ENCODE measurements around the gene CALHM1. TPM values are rescaled to one million over a fixed set of nuclear protein-coding genes. Genes with fewer than 3 reads are reported as not detected.

Gene CALHM1
- total RNA-seq, 1 donor from 2014 or later, result 0.40 TPM

GRCh38 chr10:103465411-103466179 is 6.9 kb upstream of the CALHM1 start:
- CTCF ChIA-PET, result no interaction called here
- DNase-seq, result no peak

GRCh38 chr10:103463499-103463898 is 4.8 kb upstream of the CALHM1 start:
- intact Hi-C loops (cut with micrococcal nuclease), result no loop called here
- H3K4me1 Mint-ChIP-seq, result peaks cover 35% of the 10 kb centered on the region
- TF ChIP-seq CTCF (IDR thresholded peaks at IDR 0.05), result no peak
- CTCF ChIA-PET, result no interaction called here
- H3K36me3 Mint-ChIP-seq (ENCODE audit: low read depth), result no peaks in the 10 kb centered on the region
- H3K9me3 Mint-ChIP-seq, result no peaks in the 10 kb centered on the region
- H3K27ac Mint-ChIP-seq, result no peak overlapping the region
- DNase-seq (no peak), ATAC-seq (ENCODE audit: low read depth) (no peak)
- no peak overlapping the region for H3K4me3 Mint-ChIP-seq
- POLR2A ChIA-PET, result interaction anchor here (1.6 kb wide), 1 partner anchor 11 kb away, joined by 14 read pairs; no protein-coding TSS in a partner anchor
- no peaks in the 10 kb centered on the region for H3K27me3 Mint-ChIP-seq

More at GRCh38 chr10:103465411-103466179, 6.9 kb upstream of the CALHM1 start:
- no peak overlapping the region for H3K4me3 Mint-ChIP-seq
- TF ChIP-seq CTCF (IDR thresholded peaks at IDR 0.05), result no peak
- POLR2A ChIA-PET, result interaction anchor here (0.6 to 1.4 kb wide), 3 partner anchors 9 to 349 kb away, joined by 3 to 4 read pairs (median 3); no protein-coding TSS in a partner anchor
- H3K36me3 Mint-ChIP-seq (ENCODE audit: low read depth), result no peaks in the 10 kb centered on the region
- H3K27me3 Mint-ChIP-seq, result no peaks in the 10 kb centered on the region
- intact Hi-C loops (cut with micrococcal nuclease), result no loop called here
- peak overlapping the region; percentile 68 for H3K27ac Mint-ChIP-seq
- peaks cover 45% of the 10 kb centered on the region for H3K4me1 Mint-ChIP-seq
- no peaks in the 10 kb centered on the region for H3K9me3 Mint-ChIP-seq
- ATAC-seq (ENCODE audit: low read depth), result no peak

- H3K36me3 Mint-ChIP-seq (ENCODE audit: low read depth), result no peaks in the 10 kb centered on the region
- ATAC-seq (ENCODE audit: low read depth), result no peak
- H3K4me3 Mint-ChIP-seq, result no peak overlapping the region
- no peak for TF ChIP-seq CTCF (IDR thresholded peaks at IDR 0.05)
- H3K27me3 Mint-ChIP-seq, result peaks cover under 1% of the 10 kb centered on the region
- CTCF ChIA-PET, result interaction anchor here (0.9 kb wide), 1 partner anchor 26 kb away, joined by 3 read pairs; no protein-coding TSS in a partner anchor
- no peak for DNase-seq
- H3K9me3 Mint-ChIP-seq, result no peaks in the 10 kb centered on the region
- intact Hi-C loops (cut with micrococcal nuclease), result no loop called here
- no peak overlapping the region for H3K27ac Mint-ChIP-seq
- peaks cover 10% of the 10 kb centered on the region for H3K4me1 Mint-ChIP-seq
- POLR2A ChIA-PET, result interaction anchor here (0.6 kb wide), 1 partner anchor 16 kb away, joined by 3 read pairs; no protein-coding TSS in a partner anchor
These were observed 915 bp upstream of the CALHM1 start for GRCh38 chr10:103459615-103460014.

GRCh38 chr10:103457896-103458583 is 660 bp downstream of the CALHM1 start:
- intact Hi-C loops (cut with micrococcal nuclease), result no loop called here
- Mint-ChIP-seq H3K9me3 (no peaks in the 10 kb centered on the region), H3K27me3 (peaks cover 2% of the 10 kb centered on the region), H3K4me3 (no peak overlapping the region), H3K36me3 (ENCODE audit: low read depth) (no peaks in the 10 kb centered on the region), H3K4me1 (peaks cover 15% of the 10 kb centered on the region), H3K27ac (no peak overlapping the region)
- ATAC-seq (ENCODE audit: low read depth) (no peak), DNase-seq (no peak)
- TF ChIP-seq CTCF (IDR thresholded peaks at IDR 0.05), result no peak
- POLR2A ChIA-PET, result interaction anchor here (1.4 kb wide), 1 partner anchor 9 kb away, joined by 4 read pairs; no protein-coding TSS in a partner anchor
- CTCF ChIA-PET, result no interaction called here

- no peak for TF ChIP-seq CTCF (IDR thresholded peaks at IDR 0.05)
- no peaks in the 10 kb centered on the region for H3K36me3 Mint-ChIP-seq (ENCODE audit: low read depth)
- H3K27me3 Mint-ChIP-seq, result peaks cover 2% of the 10 kb centered on the region
- no peak overlapping the region for H3K4me3 Mint-ChIP-seq
- ChIA-PET POLR2A (interaction anchor here (0.7 kb wide), 1 partner anchor 9 kb away, joined by 3 read pairs; no protein-coding TSS in a partner anchor), CTCF (no interaction called here)
- no peak for ATAC-seq (ENCODE audit: low read depth)
- DNase-seq, result no peak
- peaks cover 23% of the 10 kb centered on the region for H3K4me1 Mint-ChIP-seq
- no peaks in the 10 kb centered on the region for H3K9me3 Mint-ChIP-seq
- intact Hi-C loops (cut with micrococcal nuclease), result no loop called here
- H3K27ac Mint-ChIP-seq, result no peak overlapping the region
These were observed 1.5 kb downstream of the CALHM1 start for GRCh38 chr10:103457176-103457712.

Measured in activated B cell treated with CpG ODN at 0.5 μM for 24 hours (primary cell).